HG03066 (cell line): ENCODE results near the gene SDC4.

Experiments
- ATAC-seq: cut with Tn5 transposase; IDR thresholded peaks from one replicate; pipeline ENCODE4 v1.9.1; 2021; ENCODE audit warnings: low read depth; ENCODE audit not compliant: unreplicated experiment

The SDC4 gene

GRCh38 chr20:45344168-45344860 lies 3.9 kb downstream of the SDC4 start:
- no peak for ATAC-seq

- ATAC-seq: no peak
Measured at GRCh38 chr20:45343532-45344167, 4.6 kb downstream of the SDC4 start.

- ATAC-seq: no peak
Measured at GRCh38 chr20:45342855-45343531, 5.2 kb downstream of the SDC4 start.

DNA sequence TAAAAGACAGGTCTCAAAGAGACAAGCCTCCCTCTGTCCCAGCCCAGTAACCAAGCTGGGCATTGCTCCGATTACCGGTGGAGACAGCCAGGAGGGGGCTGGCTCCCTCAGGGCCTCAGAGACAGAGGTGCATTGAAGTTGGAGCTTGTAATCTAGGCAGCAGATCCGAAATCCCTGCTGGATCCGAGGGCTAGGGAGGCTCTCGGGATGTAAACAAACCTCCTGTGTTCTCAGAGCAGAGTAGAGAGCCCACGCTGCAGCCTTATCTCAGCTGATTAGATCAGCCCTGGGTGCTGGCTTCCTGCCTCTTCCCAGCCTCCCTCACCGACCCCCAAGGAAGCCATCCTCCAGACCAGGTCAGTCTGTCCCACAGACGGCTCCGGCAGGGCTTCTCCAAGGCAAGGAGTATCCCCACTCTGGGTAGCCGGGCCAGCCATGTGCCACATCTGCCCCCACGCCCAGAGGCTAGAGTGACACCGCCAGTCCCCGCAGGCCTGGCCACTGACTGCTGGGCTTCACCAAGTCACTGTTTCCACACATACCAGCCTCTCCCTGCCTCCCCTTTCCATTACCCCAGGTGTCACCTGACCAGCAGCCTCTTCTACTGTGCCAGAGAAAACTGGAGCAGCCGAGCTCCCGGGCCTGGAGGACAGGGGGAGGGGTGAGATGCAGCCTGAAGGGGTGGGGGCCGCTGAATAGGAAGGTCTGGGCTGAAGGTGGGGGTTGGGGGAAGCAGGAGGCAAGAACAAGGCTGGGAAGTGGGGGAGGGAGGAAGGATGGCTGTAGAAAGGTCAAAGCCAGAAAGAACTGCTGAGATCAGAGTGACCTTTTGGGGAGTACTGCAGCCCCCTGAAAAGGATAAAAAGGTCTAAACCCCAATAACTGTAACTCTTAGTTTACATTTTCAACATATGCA lies 6.0 kb downstream of the SDC4 start:
- no peak for ATAC-seq

- ATAC-seq: no peak
Measured at GRCh38 chr20:45341579-45341938, 6.7 kb downstream of the SDC4 start.

DNA sequence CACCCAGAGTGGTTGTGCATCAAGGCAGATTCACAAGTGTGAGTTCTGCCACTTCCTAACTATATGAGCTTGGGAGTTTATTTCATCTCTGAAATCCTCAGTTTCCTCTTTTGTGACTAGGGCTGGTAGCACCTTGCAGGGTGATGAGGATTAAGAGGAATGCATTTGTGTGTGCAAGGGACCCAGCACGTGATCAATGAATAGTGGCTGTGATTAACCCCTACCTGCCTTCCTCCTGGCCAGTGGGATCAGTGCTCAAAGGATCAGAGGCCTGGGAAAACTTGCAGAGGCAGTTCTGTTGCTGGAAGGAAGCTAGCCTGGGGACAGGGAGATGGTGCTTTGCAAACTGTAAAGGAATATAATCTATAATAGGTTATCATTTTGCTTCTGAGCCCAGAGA lies 7.3 kb downstream of the SDC4 start:
- no peak for ATAC-seq

GRCh38 chr20:45340236-45340847 lies 7.9 kb downstream of the SDC4 start:
- ATAC-seq: no peak

GRCh38 chr20:45339799-45340198 lies 8.4 kb downstream of the SDC4 start:
- no peak for ATAC-seq

DNA sequence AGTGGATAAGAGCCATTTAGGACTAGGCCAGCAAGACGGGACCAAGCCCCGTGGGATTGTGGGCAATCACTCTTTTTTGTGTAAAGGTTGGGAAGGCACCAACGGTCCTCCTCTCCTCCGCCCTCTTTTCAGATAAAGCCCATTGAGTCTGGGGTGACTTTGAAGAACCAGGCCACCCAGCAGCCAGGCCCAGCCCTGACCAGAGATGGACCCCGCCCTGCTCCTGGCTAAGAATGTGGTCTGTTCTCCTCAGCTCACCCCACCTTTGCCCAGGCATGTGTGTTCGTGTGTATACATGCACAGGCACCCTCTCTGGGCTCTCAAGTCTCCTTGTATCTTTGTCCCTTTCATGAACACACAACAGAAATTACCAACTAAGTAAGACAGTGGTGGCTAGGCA lies 9.1 kb downstream of the SDC4 start:
- ATAC-seq: no peak

- ATAC-seq: no peak
Measured at GRCh38 chr20:45338121-45339030, 9.8 kb downstream of the SDC4 start.

- ATAC-seq: no peak
Measured at GRCh38 chr20:45337367-45338120, 10.7 kb downstream of the SDC4 start.

GRCh38 chr20:45336530-45337366 lies 11.5 kb downstream of the SDC4 start:
- ATAC-seq: no peak

DNA sequence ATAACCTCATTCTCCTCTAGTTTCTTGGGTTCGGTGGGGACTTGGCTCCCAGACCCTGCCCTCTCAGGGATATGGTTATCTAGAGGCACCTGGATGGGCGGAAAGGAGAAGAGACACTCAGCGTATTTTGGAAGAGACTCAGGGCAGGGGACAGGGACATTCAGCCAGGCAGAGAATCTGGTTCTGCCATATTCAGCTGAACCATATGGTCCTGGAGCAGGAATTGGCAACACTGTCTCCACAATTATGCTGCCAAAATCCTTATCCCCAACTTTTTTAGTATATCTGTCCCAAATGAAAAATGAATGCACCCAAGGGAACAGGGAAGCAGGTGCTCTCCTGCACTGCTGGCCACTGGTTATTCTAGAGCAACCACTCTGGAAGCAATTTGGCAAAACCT lies 17.7 kb downstream of the SDC4 start:
- no peak for ATAC-seq

DNA sequence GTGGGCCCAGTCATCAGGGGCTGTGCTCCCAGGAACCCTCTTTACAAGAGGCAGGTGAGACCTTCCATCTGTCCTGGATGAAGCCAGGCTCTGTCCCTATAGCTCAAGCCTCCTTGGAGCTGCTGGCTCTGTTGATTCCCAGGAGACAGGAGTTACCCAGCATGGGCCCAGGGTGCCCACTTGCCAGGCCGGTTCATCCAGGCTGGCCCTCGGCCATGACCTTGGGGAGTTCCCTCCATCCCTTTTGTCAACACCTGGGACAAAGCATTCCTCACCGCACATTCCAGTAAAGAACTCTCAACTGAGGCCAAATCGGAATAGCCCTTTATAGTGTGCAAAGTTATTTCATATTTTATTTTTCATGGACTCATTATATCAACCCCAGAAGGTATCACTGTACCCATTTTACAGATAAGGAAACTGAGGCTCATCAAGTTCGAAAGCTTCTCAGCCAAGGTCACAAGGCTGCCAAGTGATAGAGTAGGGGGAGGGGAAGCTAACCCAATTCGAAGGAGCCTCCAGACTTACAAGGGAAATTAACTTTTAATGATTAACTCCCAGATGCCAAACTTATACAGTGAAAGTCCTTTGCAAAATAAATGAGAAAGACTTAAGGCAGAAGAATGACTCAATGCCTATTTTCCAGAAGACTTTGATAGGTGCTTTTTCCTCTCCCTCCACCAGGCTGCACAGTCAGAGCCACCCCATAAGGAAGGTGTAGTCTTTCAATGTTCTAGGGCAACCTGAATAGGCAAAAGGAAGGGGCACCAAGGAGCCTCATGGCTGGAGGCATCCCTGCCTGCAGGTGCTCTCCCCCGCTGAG lies 18.5 kb downstream of the SDC4 start:
- no peak for ATAC-seq

GRCh38 chr20:45328451-45328850 lies 19.8 kb downstream of the SDC4 start:
- ATAC-seq: no peak

GRCh38 chr20:45325371-45325770 lies 22.9 kb downstream of the SDC4 start:
- ATAC-seq: no peak

DNA sequence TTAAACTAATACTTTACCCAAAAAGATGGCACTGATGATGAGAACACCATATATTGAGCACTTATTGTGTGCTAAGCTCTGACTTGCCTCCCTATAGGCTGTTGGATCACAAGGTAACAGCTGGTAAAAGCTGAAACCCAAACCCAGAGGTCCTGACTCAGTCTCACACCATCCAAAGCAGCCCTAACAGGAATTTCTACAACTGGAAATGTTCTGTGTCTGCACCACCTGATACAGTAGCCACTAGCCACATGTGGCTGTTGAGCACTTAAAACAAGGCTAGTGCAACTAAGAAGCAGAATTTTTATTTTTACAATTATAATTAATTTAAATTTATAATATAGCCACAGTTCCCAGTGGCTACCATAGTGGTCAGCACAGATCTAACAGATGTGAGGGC lies 24.5 kb downstream of the SDC4 start:
- ATAC-seq: no peak
